NCI-H446 (cell line): Measurements from ENCODE around the gene TIPARP.
A peak's percentile ranks its signal among the peaks of the same experiment; 100 is the strongest.
"Not testable (repeated sequence)": the region's sequence is repeated elsewhere in the genome, so short reads cannot be mapped to it uniquely, and the experiment has no call there.

Experiments
- DNase-seq, 2 experiments: peaks; one replicate each; lab custom pipeline; 2025; lab: John Stamatoyannopoulos, UW

TIPARP gene

GRCh38 chr3:156646958-156647357 is 27.4 kb upstream of the TIPARP start:
- DNase-seq = no peak

GRCh38 chr3:156648086-156648485 is 26.3 kb upstream of the TIPARP start:
- no peak for DNase-seq

- DNase-seq = no peak
These were observed 24.7 kb upstream of the TIPARP start for GRCh38 chr3:156649681-156650080.

GRCh38 chr3:156652661-156653060 is 21.7 kb upstream of the TIPARP start:
- DNase-seq = not testable (repeated sequence)

GRCh38 chr3:156654834-156655233 is 19.6 kb upstream of the TIPARP start:
- DNase-seq = no peak

- no peak for DNase-seq
These were observed 18.4 kb upstream of the TIPARP start for GRCh38 chr3:156655819-156656550.

- DNase-seq = no peak
These were observed 16.9 kb upstream of the TIPARP start for GRCh38 chr3:156657440-156657839.

GRCh38 chr3:156657862-156658731 is 16.3 kb upstream of the TIPARP start:
- no peak for DNase-seq

GRCh38 chr3:156658732-156659090 is 15.7 kb upstream of the TIPARP start:
- no peak for DNase-seq

GRCh38 chr3:156659260-156659659 is 15.1 kb upstream of the TIPARP start:
- no peak for DNase-seq

- DNase-seq = no peak
These were observed 13.2 kb upstream of the TIPARP start for GRCh38 chr3:156661155-156661554.

- no peak for DNase-seq
These were observed 10.2 kb upstream of the TIPARP start for GRCh38 chr3:156664011-156664830.

- DNase-seq = no peak
These were observed 9.6 kb upstream of the TIPARP start for GRCh38 chr3:156664831-156665178.

GRCh38 chr3:156665291-156665690 is 9.1 kb upstream of the TIPARP start:
- DNase-seq = no peak

- DNase-seq = no peak
These were observed 8.3 kb upstream of the TIPARP start for GRCh38 chr3:156666073-156666472.

GRCh38 chr3:156668073-156668763 is 6.2 kb upstream of the TIPARP start:
- no peak for DNase-seq

GRCh38 chr3:156670077-156670476 is 4.3 kb upstream of the TIPARP start:
- DNase-seq = no peak

- no peak for DNase-seq
These were observed 3.7 kb upstream of the TIPARP start for GRCh38 chr3:156670652-156671051.

- DNase-seq = no peak
These were observed 701 bp upstream of the TIPARP start for GRCh38 chr3:156673732-156674045.

- DNase-seq = peak; percentile 57 to 63
These were observed 780 bp downstream of the TIPARP start for GRCh38 chr3:156674911-156675829.
